Germinal center (tissue), 1 donor: ENCODE data around the gene STIP1.

Source experiments
- DNase-seq: peaks from one replicate; pipeline ENCODE4 v3.0.0; 2012; ENCODE audit warnings: mixed read lengths, low spot score

STIP1 gene

GRCh38 chr11:64223001-64223651 is 37.2 kb downstream of the STIP1 start:
- DNase-seq = no peak

DNA sequence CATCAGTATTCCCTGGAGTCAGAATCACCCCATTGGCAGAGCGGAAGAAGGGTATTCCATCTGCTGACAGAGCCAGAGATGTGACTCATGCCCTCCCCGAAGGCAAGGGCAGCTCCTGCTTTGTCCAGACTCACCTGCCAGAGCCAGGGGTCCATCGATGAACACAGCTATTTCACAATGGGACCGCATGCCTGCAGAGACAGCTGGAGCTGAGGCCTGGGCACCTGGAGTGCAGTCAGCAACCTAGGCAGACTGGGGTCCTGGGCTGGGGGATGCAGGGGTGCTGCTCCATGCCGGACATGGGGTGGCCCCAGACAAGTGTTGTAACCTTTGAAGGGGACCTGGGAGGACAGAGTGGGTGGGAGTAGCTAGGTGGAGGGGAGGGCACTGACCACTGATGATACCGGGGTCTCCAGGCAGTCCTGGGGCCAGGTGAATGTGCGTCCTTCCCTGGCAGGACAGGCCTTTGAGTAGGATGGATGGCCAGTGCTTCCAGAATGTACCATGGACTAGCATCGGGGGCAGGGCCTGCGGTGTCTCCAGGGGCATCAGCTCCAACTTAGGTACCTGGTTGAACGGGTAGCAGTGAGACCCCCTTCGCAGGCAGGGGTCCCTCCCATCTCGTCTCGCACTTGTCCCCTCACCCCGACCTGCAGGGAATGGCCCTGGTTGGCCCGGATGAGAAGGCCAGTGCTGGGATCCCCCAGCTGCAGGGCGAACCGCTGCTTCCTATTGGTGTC is 38.4 kb downstream of the STIP1 start:
- no peak for DNase-seq

DNA sequence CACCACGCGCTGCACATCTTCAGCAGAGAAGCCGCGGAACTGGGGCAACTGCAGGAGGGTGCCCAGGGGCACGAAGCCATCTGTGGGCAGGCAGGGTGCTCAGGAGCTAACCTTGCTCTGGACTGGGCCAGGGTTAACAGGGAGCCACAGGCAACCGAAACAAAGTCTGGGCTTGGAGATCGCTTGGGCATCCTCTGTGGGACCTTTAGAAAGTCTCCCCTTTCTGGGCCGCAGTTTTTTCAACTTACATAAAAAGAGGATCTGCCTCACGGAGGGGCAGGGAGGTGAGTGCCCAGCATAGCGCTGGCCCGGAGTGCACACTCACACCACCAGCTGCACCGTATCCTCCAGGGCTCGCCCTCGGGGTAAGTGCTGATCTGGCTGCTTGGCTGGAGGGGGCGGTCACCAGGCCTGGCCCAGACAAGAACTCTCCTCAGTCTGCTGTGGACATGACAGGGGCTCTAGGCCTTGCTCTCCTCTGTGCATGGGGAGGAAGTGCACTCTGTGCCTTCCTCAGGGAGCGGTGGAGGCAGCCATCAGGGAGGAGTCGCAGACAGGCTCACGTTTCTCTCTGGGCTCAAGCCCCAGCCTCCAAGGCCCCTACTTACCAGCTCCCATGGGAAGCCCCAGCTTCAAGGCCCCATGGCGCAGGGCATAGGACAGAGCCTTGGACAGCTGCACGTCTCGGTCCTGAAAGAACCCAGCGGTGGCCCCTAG is 39.1 kb downstream of the STIP1 start:
- no peak for DNase-seq

- peak; percentile 91 for DNase-seq
These were observed 39.9 kb downstream of the STIP1 start, which contains the start of the genes NUDT22 and TRPT1 for GRCh38 chr11:64225608-64226506. TSS of gene NUDT22 (plus strand) at chr11:64226274. CDS start at chr11:64226653, 379 bp downstream. TSS of gene TRPT1 (minus strand) at chr11:64226186. CDS start at chr11:64225860, 326 bp downstream.

- peak; percentile 78 for DNase-seq
These were observed 40.6 kb downstream of the STIP1 start for GRCh38 chr11:64226507-64227051.

DNA sequence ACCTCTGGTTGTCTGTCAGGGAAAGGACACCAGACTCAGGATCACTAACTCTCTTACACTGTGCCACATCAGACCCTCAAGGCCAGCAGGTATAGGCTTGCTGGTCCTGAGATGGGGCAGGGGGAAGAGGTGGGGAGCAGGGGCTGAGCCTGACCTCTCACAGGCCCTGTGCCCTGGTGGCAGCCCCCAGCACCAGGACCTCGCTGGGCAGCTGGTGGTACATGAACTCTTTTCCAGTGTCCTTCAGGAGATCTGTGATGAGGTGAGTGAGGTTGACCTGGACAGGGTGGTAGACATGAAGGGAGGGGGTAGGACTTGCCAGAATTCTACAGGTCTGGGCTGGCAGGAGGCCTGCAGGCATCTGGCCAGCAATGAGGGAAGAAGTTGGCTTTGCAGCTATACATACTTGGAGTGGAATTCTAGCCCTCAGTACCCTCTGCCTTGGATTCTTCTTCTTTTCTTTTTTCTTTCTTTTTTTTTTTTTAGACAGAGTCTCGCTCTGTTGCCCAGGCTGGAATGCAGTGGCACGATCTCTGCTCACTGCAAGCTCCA is 41.5 kb downstream of the STIP1 start:
- DNase-seq = no peak

- DNase-seq = no peak
These were observed 43.2 kb downstream of the STIP1 start for GRCh38 chr11:64229090-64229743.

- DNase-seq = no peak
These were observed 43.8 kb downstream of the STIP1 start for GRCh38 chr11:64229744-64230170.

GRCh38 chr11:64230171-64230984 is 44.4 kb downstream of the STIP1 start, which contains the start of gene DNAJC4:
TSS of gene DNAJC4 (plus strand) at chr11:64230548. CDS start at chr11:64230855, 307 bp downstream.
- peak; percentile 78 for DNase-seq

- DNase-seq = no peak
These were observed 45.0 kb downstream of the STIP1 start for GRCh38 chr11:64230985-64231365.

DNA sequence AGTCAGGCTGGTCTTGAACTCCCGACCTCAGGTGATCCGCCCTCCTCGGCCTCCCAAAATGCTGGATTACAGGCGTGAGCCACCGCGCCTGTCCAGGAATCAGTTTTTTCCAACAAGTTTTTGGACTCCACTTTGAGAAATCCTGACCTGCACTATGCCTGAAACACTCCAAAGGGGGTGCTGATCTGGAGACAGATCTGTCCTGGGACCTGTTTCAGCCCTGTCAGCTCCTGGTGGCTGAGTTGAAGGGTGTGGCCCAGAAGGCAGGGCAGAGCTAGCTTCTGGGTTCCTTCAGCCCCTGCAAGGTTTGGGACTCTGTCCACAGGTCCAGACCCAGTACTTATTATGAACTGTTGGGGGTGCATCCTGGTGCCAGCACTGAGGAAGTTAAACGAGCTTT is 45.6 kb downstream of the STIP1 start:
- no peak for DNase-seq

DNA sequence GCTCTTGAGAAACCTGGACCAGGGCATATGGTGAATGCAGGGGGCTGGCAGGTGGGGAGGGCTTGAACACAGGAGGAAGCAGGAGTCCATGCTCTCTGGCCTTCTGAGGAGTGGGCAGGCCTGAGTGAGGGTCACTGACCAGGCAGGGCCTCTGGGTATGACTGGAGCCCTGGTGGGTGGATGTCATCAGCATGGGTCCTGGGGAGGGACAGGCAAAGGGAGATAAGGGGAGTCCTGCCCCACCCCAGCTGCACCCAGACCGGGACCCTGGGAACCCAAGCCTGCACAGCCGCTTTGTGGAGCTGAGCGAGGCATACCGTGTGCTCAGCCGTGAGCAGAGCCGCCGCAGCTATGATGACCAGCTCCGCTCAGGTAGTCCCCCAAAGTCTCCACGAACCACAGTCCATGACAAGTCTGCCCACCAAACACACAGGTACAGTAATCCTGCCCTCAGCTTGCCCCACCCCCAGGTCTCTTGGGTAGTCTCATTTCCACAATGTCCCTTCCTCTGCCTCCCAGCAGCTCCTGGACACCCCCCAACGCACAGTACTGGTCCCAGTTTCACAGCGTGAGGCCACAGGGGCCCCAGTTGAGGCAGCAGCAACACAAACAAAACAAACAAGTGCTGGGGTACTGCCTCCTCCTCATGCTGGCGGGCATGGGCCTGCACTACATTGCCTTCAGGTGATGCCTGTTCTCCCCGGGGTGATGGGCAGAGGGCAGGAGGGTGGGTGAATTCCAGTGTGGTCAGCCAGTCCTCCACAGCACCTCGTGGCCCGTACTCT is 46.4 kb downstream of the STIP1 start:
- no peak for DNase-seq

DNA sequence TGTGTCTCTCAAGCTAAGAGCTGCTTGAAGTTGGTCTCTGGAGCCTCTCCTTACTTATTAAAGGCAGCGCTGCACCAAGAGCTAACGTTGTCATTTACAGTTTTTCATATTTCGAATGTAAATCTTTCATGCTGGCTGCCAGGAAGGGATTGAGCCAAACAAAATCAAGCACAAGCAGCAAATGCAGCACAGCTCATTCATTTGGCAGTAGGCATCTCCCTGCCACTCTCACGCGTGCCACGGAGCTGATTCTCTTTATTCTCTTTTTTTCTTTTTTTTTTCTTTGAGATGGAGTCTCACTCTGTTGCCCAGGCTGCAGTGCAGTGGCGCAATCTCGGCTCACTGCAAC is 47.0 kb downstream of the STIP1 start:
- no peak for DNase-seq

GRCh38 chr11:64233913-64234586 is 48.1 kb downstream of the STIP1 start, which contains the start of gene VEGFB:
TSS of gene VEGFB (plus strand) at chr11:64234584. CDS start at chr11:64234834, 250 bp downstream.
- DNase-seq = peak; percentile 71

DNA sequence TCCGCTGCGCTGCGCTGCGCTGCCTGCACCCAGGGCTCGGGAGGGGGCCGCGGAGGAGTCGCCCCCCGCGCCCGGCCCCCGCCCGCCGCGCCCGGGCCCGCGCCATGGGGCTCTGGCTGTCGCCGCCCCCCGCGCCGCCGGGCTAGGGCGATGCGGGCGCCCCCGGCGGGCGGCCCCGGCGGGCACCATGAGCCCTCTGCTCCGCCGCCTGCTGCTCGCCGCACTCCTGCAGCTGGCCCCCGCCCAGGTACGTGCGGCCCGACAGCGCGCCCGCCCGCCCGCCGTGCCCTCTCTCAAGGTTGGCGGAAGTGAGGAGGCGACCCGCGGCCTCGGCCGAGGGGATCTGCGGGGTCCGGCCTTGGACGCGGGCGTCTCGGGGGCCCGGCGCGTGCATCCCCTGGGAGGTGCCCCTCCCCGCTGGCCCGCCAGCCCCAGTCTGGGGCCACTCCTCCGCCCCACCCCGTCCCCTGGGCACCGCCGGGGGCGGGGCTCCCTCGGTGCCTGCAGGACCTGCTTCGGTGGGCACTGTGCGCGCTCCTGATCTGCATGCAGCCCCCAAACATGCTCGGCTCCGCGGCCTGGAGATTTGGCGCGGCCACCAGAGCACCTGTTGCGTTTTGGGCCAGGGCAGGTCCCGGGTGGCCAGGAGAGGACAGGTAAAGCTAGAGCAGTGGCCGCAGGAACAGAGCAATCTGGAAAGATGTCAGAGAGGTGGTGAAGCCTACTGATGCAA is 48.8 kb downstream of the STIP1 start:
- peak; percentile 52 for DNase-seq

DNA sequence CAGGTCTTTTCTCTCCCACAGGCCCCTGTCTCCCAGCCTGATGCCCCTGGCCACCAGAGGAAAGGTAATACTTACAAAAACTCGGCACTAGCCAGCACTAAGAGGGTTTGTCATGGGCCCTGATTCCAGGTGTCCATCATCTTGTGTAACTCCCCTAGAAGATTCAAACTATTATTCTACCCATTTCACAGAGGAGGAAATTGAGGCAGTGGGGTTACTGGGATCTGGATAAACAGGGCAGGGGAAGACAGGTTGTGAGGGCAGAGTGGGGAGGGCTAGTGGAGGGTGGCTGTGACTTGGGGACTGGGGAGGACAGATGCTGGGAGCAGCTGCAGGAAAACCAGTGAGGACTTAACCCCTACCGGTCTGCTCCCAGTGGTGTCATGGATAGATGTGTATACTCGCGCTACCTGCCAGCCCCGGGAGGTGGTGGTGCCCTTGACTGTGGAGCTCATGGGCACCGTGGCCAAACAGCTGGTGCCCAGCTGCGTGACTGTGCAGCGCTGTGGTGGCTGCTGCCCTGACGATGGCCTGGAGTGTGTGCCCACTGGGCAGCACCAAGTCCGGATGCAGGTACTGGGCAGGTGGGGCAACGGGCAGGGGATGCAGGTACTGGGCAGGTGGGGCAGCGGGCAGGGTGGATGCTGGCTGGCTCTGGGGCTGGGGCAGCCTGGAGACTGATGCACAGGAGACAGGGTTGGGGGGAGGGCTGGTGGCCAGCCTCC is 49.6 kb downstream of the STIP1 start:
- no peak for DNase-seq

DNA sequence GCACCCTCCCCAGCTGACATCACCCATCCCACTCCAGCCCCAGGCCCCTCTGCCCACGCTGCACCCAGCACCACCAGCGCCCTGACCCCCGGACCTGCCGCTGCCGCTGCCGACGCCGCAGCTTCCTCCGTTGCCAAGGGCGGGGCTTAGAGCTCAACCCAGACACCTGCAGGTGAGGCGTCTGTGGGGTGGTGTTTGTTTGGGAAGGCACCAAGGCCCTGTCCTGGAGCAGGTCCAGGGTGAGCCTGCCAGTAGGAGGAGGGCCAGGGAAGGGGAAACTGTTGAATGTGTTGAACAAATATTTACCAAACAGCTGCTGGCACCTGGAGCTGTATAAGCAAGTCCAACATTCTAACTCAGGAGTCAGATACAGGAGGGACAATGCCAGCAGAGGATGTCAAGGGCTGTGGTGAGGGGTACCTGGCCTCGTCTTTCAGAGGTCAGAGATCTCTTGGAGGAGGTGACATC is 51.5 kb downstream of the STIP1 start:
- DNase-seq = no peak
